ENCODE data around the gene MGAT5B.
"Not testable (repeated sequence)": the region's sequence is repeated elsewhere in the genome, so short reads cannot be mapped to it uniquely, and the experiment has no call there.

MGAT5B gene

DNA sequence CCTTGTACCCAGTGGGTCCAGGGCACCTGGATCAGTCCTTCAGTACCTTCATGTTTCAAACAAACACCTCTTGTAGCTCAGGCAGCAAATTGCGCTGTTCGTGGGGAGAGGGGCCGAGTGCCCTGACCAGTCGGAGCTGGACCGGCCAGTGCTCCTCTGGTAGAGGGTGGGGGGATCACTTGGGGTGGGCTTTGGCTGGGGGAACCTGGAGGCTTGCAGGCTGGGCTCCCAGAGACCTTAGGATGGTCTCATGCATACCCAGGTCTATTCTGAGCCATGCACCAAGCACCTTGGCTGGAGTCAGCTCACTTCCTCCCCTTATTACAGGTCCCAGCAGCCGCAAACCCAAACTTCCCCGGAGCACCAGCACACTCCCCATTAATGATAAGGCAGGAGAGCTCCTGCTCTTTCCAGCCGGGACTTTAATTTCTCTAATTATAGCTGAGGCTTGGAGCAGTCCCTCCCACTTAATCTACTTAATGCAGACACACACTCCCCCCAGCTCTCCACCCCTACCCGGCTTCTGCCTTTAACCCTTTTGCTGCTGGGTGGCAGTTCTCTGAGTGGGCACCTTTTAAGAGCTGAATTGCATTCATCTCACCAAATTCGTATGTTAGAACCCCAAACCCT, 26.3 kb upstream of the MGAT5B start:
- H3K4me3 ChIP-seq (ENCODE audit: low read depth, low read length): no peak overlapping the region
- TF ChIP-seq, protein P1, sequence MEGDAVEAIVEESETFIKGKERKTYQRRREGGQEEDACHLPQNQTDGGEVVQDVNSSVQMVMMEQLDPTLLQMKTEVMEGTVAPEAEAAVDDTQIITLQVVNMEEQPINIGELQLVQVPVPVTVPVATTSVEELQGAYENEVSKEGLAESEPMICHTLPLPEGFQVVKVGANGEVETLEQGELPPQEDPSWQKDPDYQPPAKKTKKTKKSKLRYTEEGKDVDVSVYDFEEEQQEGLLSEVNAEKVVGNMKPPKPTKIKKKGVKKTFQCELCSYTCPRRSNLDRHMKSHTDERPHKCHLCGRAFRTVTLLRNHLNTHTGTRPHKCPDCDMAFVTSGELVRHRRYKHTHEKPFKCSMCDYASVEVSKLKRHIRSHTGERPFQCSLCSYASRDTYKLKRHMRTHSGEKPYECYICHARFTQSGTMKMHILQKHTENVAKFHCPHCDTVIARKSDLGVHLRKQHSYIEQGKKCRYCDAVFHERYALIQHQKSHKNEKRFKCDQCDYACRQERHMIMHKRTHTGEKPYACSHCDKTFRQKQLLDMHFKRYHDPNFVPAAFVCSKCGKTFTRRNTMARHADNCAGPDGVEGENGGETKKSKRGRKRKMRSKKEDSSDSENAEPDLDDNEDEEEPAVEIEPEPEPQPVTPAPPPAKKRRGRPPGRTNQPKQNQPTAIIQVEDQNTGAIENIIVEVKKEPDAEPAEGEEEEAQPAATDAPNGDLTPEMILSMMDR (IDR thresholded peaks at IDR 0.05; ENCODE audit: low read depth, low read length): no peak

DNA sequence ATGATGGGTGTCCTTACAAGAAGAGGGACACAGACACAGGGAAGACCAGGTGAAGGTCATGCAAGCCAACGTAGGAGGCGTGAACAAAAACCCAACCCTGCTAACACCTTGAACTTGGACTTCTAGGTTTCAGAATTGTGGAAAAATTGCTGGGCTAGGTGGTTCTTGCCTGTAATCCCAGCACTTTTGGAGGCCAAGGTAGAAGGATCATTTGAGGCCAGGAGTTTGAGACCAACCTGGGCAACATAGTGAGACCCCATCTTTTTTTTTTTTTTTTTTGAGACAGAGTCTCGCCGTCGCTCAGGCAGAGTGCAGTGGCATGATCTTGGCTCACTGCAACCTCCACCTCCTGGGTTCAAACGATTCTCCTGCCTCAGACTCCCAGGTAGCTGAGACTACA, 25.1 kb upstream of the MGAT5B start:
- not testable (repeated sequence) for H3K4me3 ChIP-seq (ENCODE audit: low read depth, low read length)

GRCh38 chr17:76843703-76844484, 24.3 kb upstream of the MGAT5B start:
- TF ChIP-seq, protein P1 (IDR thresholded peaks at IDR 0.05; ENCODE audit: low read depth, low read length): no peak
- H3K4me3 ChIP-seq (ENCODE audit: low read depth, low read length): no peak overlapping the region

GRCh38 chr17:76844485-76844829, 23.7 kb upstream of the MGAT5B start:
- H3K4me3 ChIP-seq (ENCODE audit: low read depth, low read length): no peak overlapping the region
- TF ChIP-seq, protein P1 (IDR thresholded peaks at IDR 0.05; ENCODE audit: low read depth, low read length): no peak

- no peak overlapping the region for H3K4me3 ChIP-seq (ENCODE audit: low read depth, low read length)
- TF ChIP-seq, protein P1 (IDR thresholded peaks at IDR 0.05; ENCODE audit: low read depth, low read length): no peak
Measured at GRCh38 chr17:76844846-76845245, 23.4 kb upstream of the MGAT5B start.

DNA sequence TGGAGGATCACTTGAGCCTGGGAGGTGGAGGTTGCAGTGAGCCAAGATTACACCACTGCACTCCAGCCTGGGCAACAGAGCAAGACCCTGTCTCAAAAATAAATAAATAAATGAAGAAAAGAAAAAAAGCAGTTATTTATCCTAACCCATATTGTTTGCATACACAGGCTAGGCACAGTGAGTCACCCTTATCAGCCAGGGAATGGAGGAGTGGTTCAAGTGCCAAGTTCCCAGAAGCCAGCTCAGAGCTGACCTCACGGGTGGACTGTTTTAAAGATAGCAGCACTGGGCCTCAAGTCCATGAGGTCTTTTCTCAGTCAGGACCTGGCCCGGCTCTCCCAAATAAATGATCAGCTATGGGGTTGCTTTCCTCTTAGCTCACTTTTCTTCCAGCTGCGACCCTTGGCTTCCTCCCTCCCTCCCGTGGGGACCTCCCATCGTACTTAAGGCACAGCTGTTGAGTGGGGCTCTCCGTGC, 22.6 kb upstream of the MGAT5B start:
- TF ChIP-seq, protein P1 (IDR thresholded peaks at IDR 0.05; ENCODE audit: low read depth, low read length): no peak

DNA sequence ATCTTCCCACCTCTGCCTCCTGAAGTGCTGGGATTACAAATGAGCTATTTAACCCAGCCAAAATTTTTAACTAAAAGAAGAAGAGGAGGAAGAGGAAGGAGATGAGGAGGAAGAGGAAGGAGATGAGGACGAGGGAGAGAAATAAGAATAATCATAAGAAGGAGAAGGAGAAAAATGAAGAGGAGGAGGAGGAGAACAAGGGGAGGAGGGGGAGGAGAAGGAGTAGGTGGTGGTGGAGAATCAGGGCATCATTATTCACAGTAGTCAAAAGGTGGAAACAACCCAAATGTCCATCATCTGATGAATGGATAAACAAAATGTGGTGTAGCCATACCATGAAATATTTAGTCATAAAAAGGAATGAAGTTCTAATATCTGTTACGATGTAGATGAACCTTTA, 21.2 kb upstream of the MGAT5B start:
- no peak overlapping the region for H3K4me3 ChIP-seq (ENCODE audit: low read depth, low read length)
- TF ChIP-seq, protein P1 (IDR thresholded peaks at IDR 0.05; ENCODE audit: low read depth, low read length): no peak

More for the DNA sequence above, 22.6 kb upstream of the MGAT5B start:
- H3K4me3 ChIP-seq (ENCODE audit: low read depth, low read length): no peak overlapping the region
